Measurements from ENCODE around the gene TUBA4B.

Gene TUBA4B

DNA sequence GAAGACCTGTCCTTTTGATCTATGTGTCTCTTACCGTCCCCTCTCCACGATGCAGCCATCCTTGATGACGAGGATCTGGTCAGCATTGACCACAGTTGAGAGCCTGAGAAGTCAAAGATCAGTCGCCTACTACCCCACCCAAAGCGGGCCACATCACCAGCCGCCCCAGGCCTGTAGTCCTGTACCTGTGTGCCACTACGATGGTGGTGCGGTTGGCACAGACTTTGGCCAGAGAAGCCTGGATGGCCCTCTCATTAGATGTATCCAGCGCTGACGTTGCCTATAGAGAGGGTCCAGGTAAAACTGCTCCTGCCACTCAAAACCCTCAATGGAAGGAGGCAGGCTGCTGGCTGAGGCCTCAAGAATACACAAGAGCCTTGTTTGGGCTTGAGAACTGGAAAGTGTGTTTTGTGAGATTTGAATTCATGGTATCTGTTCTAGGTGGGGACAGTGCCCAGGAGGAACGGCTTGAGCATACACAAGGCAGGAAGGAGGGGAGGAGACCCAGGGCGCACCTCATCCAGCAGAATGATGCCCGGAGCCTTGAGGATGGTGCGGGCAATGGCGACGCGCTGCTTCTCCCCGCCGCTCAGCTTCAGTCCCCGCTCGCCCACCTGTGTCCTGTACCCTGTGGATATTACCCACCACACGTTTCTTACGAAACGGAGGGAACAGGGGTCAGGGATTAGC lies 42.7 kb upstream of the TUBA4B start:
- TF ChIP-seq TCF4 (CRISPR knock-in tag; IDR thresholded peaks at IDR 0.05; ENCODE audit: borderline replicate concordance) = no peak
- TF ChIP-seq, protein P1, sequence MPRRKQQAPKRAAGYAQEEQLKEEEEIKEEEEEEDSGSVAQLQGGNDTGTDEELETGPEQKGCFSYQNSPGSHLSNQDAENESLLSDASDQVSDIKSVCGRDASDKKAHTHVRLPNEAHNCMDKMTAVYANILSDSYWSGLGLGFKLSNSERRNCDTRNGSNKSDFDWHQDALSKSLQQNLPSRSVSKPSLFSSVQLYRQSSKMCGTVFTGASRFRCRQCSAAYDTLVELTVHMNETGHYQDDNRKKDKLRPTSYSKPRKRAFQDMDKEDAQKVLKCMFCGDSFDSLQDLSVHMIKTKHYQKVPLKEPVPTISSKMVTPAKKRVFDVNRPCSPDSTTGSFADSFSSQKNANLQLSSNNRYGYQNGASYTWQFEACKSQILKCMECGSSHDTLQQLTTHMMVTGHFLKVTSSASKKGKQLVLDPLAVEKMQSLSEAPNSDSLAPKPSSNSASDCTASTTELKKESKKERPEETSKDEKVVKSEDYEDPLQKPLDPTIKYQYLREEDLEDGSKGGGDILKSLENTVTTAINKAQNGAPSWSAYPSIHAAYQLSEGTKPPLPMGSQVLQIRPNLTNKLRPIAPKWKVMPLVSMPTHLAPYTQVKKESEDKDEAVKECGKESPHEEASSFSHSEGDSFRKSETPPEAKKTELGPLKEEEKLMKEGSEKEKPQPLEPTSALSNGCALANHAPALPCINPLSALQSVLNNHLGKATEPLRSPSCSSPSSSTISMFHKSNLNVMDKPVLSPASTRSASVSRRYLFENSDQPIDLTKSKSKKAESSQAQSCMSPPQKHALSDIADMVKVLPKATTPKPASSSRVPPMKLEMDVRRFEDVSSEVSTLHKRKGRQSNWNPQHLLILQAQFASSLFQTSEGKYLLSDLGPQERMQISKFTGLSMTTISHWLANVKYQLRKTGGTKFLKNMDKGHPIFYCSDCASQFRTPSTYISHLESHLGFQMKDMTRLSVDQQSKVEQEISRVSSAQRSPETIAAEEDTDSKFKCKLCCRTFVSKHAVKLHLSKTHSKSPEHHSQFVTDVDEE (CRISPR knock-in tag; IDR thresholded peaks at IDR 0.05) = no peak
- no peak for TF ChIP-seq TOX (CRISPR knock-in tag; IDR thresholded peaks at IDR 0.05; ENCODE audit: borderline replicate concordance)
- TF ChIP-seq PATZ1 (CRISPR knock-in tag; IDR thresholded peaks at IDR 0.05; ENCODE audit: borderline replicate concordance) = no peak
- ATAC-seq = no peak

DNA sequence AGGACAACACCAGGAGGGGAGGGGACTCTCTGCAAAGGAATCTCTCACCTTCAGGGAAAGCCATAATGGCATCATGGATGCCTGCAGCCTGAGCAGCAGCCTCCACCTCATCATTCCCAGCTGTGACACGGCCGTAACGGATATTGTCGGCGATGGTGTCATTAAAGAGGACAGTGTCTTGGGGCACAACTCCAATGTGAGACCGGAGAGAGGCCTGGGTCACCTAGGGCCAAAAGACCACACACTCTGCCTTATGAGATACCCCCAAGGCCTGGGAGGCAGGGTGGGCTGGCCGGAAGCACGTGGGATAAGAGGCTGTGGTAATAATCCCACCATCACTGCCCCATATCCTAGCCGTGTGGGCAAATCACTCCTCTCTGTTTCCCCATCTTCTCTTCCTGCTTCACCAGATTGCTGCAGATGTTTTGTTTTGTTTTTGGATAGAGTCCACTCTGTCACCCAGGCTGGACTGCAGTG lies 42.1 kb upstream of the TUBA4B start:
- TF ChIP-seq ZNF70 (CRISPR knock-in tag; IDR thresholded peaks at IDR 0.05) = no peak
- TF ChIP-seq GLIS3 (CRISPR knock-in tag; IDR thresholded peaks at IDR 0.05) = no peak
- TF ChIP-seq SNAI2 (CRISPR knock-in tag; IDR thresholded peaks at IDR 0.05) = no peak
- no peak for TF ChIP-seq BACH2 (CRISPR knock-in tag; IDR thresholded peaks at IDR 0.05; ENCODE audit: borderline replicate concordance)
- no peak for TF ChIP-seq CSDC2 (CRISPR knock-in tag; IDR thresholded peaks at IDR 0.05)
- no peak for TF ChIP-seq ISL1 (CRISPR knock-in tag; IDR thresholded peaks at IDR 0.05)
- TF ChIP-seq, protein P1 (CRISPR knock-in tag; IDR thresholded peaks at IDR 0.05) = no peak
- no peak for TF ChIP-seq ZFP30 (CRISPR knock-in tag; IDR thresholded peaks at IDR 0.05)
- TF ChIP-seq, protein P2, sequence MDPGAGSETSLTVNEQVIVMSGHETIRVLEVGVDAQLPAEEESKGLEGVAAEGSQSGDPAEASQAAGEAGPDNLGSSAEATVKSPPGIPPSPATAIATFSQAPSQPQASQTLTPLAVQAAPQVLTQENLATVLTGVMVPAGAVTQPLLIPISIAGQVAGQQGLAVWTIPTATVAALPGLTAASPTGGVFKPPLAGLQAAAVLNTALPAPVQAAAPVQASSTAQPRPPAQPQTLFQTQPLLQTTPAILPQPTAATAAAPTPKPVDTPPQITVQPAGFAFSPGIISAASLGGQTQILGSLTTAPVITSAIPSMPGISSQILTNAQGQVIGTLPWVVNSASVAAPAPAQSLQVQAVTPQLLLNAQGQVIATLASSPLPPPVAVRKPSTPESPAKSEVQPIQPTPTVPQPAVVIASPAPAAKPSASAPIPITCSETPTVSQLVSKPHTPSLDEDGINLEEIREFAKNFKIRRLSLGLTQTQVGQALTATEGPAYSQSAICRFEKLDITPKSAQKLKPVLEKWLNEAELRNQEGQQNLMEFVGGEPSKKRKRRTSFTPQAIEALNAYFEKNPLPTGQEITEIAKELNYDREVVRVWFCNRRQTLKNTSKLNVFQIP (CRISPR knock-in tag; IDR thresholded peaks at IDR 0.05; ENCODE audit: borderline replicate concordance, low read depth) = no peak
- TF ChIP-seq ZC3H10 (CRISPR knock-in tag; IDR thresholded peaks at IDR 0.05) = no peak
- no peak for TF ChIP-seq ARNTL (CRISPR knock-in tag; IDR thresholded peaks at IDR 0.05; ENCODE audit: borderline replicate concordance, low read depth)
- TF ChIP-seq RARB (CRISPR knock-in tag; IDR thresholded peaks at IDR 0.05) = no peak
- no peak for TF ChIP-seq ESRRG (CRISPR knock-in tag; IDR thresholded peaks at IDR 0.05)
- TF ChIP-seq ZNF565 (CRISPR knock-in tag; conservative IDR thresholded peaks at IDR 0.05; ENCODE audit: low read depth) = no peak
- no peak for TF ChIP-seq TCF4 (CRISPR knock-in tag; IDR thresholded peaks at IDR 0.05; ENCODE audit: borderline replicate concordance)
- TF ChIP-seq TOX (CRISPR knock-in tag; IDR thresholded peaks at IDR 0.05; ENCODE audit: borderline replicate concordance) = no peak
- no peak for TF ChIP-seq OSR1 (CRISPR knock-in tag; IDR thresholded peaks at IDR 0.05)
- TF ChIP-seq, protein P3, sequence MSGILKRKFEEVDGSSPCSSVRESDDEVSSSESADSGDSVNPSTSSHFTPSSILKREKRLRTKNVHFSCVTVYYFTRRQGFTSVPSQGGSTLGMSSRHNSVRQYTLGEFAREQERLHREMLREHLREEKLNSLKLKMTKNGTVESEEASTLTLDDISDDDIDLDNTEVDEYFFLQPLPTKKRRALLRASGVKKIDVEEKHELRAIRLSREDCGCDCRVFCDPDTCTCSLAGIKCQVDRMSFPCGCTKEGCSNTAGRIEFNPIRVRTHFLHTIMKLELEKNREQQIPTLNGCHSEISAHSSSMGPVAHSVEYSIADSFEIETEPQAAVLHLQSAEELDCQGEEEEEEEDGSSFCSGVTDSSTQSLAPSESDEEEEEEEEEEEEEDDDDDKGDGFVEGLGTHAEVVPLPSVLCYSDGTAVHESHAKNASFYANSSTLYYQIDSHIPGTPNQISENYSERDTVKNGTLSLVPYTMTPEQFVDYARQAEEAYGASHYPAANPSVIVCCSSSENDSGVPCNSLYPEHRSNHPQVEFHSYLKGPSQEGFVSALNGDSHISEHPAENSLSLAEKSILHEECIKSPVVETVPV (CRISPR knock-in tag; IDR thresholded peaks at IDR 0.05) = no peak
- TF ChIP-seq, protein P4, sequence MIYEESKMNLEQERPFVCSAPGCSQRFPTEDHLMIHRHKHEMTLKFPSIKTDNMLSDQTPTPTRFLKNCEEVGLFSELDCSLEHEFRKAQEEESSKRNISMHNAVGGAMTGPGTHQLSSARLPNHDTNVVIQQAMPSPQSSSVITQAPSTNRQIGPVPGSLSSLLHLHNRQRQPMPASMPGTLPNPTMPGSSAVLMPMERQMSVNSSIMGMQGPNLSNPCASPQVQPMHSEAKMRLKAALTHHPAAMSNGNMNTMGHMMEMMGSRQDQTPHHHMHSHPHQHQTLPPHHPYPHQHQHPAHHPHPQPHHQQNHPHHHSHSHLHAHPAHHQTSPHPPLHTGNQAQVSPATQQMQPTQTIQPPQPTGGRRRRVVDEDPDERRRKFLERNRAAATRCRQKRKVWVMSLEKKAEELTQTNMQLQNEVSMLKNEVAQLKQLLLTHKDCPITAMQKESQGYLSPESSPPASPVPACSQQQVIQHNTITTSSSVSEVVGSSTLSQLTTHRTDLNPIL (CRISPR knock-in tag; IDR thresholded peaks at IDR 0.05; ENCODE audit: low read depth) = no peak
- ATAC-seq = no peak
